ENCODE measurements around the gene PPT2.

GRCh38 chr6:32208996-32209395 lies 55.1 kb downstream of the PPT2 start:
- no peak for TF ChIP-seq POLR2A (IDR thresholded peaks at IDR 0.05)
- TF ChIP-seq, protein P1, sequence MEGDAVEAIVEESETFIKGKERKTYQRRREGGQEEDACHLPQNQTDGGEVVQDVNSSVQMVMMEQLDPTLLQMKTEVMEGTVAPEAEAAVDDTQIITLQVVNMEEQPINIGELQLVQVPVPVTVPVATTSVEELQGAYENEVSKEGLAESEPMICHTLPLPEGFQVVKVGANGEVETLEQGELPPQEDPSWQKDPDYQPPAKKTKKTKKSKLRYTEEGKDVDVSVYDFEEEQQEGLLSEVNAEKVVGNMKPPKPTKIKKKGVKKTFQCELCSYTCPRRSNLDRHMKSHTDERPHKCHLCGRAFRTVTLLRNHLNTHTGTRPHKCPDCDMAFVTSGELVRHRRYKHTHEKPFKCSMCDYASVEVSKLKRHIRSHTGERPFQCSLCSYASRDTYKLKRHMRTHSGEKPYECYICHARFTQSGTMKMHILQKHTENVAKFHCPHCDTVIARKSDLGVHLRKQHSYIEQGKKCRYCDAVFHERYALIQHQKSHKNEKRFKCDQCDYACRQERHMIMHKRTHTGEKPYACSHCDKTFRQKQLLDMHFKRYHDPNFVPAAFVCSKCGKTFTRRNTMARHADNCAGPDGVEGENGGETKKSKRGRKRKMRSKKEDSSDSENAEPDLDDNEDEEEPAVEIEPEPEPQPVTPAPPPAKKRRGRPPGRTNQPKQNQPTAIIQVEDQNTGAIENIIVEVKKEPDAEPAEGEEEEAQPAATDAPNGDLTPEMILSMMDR (IDR thresholded peaks at IDR 0.05): no peak
